ELF-1 (cell line): ENCODE results near the gene SPECC1L.

ENCODE experiments used
- DNase-seq: peaks from one replicate; pipeline ENCODE4 v3.0.0-alpha.2; 2016; ENCODE audit warnings: low read depth, low spot score

Gene SPECC1L

GRCh38 chr22:24322522-24322921 is 51.9 kb downstream of the SPECC1L start:
- no peak for DNase-seq

- no peak for DNase-seq
These were observed 52.6 kb downstream of the SPECC1L start for GRCh38 chr22:24323233-24323632.

- no peak for DNase-seq
These were observed 53.1 kb downstream of the SPECC1L start for GRCh38 chr22:24323695-24324094.

GRCh38 chr22:24324137-24324536 is 53.5 kb downstream of the SPECC1L start:
- no peak for DNase-seq

- no peak for DNase-seq
These were observed 54.6 kb downstream of the SPECC1L start for GRCh38 chr22:24325105-24325757.

GRCh38 chr22:24326266-24326665 is 55.6 kb downstream of the SPECC1L start:
- DNase-seq, result no peak

GRCh38 chr22:24327832-24328231 is 57.2 kb downstream of the SPECC1L start:
- no peak for DNase-seq

GRCh38 chr22:24329453-24329852 is 58.8 kb downstream of the SPECC1L start:
- no peak for DNase-seq

- no peak for DNase-seq
These were observed 60.0 kb downstream of the SPECC1L start for GRCh38 chr22:24330636-24331035.

GRCh38 chr22:24331468-24332440 is 61.1 kb downstream of the SPECC1L start:
- DNase-seq, result no peak

GRCh38 chr22:24333301-24333700 is 62.7 kb downstream of the SPECC1L start:
- DNase-seq, result no peak

GRCh38 chr22:24335496-24335895 is 64.9 kb downstream of the SPECC1L start:
- DNase-seq, result no peak

- no peak for DNase-seq
These were observed 67.4 kb downstream of the SPECC1L start for GRCh38 chr22:24337894-24338645.

GRCh38 chr22:24338726-24339451 is 68.3 kb downstream of the SPECC1L start:
- DNase-seq, result no peak

GRCh38 chr22:24339452-24339747 is 68.8 kb downstream of the SPECC1L start:
- DNase-seq, result no peak

- no peak for DNase-seq
These were observed 71.0 kb downstream of the SPECC1L start for GRCh38 chr22:24341627-24342026.

- DNase-seq, result no peak
These were observed 80.0 kb downstream of the SPECC1L start for GRCh38 chr22:24350627-24351026.

- no peak for DNase-seq
These were observed 82.5 kb downstream of the SPECC1L start for GRCh38 chr22:24353121-24353520.

- no peak for DNase-seq
These were observed 84.9 kb downstream of the SPECC1L start for GRCh38 chr22:24355574-24355973.

- peak; percentile 63 for DNase-seq
These were observed 86.9 kb downstream of the SPECC1L start for GRCh38 chr22:24357547-24357946.

- DNase-seq, result no peak
These were observed 87.6 kb downstream of the SPECC1L start for GRCh38 chr22:24358105-24358836.
